HG03571 (cell line): ENCODE results near the gene FOXJ1.
A peak's percentile ranks its signal among the peaks of the same experiment; 100 is the strongest.
"Not testable (repeated sequence)": the region's sequence is repeated elsewhere in the genome, so short reads cannot be mapped to it uniquely, and the experiment has no call there.

ENCODE experiments used
- ATAC-seq: cut with Tn5 transposase; IDR thresholded peaks from one replicate; pipeline ENCODE4 v1.9.1; 2021; ENCODE audit not compliant: unreplicated experiment

FOXJ1 gene, protein sequence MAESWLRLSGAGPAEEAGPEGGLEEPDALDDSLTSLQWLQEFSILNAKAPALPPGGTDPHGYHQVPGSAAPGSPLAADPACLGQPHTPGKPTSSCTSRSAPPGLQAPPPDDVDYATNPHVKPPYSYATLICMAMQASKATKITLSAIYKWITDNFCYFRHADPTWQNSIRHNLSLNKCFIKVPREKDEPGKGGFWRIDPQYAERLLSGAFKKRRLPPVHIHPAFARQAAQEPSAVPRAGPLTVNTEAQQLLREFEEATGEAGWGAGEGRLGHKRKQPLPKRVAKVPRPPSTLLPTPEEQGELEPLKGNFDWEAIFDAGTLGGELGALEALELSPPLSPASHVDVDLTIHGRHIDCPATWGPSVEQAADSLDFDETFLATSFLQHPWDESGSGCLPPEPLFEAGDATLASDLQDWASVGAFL

DNA sequence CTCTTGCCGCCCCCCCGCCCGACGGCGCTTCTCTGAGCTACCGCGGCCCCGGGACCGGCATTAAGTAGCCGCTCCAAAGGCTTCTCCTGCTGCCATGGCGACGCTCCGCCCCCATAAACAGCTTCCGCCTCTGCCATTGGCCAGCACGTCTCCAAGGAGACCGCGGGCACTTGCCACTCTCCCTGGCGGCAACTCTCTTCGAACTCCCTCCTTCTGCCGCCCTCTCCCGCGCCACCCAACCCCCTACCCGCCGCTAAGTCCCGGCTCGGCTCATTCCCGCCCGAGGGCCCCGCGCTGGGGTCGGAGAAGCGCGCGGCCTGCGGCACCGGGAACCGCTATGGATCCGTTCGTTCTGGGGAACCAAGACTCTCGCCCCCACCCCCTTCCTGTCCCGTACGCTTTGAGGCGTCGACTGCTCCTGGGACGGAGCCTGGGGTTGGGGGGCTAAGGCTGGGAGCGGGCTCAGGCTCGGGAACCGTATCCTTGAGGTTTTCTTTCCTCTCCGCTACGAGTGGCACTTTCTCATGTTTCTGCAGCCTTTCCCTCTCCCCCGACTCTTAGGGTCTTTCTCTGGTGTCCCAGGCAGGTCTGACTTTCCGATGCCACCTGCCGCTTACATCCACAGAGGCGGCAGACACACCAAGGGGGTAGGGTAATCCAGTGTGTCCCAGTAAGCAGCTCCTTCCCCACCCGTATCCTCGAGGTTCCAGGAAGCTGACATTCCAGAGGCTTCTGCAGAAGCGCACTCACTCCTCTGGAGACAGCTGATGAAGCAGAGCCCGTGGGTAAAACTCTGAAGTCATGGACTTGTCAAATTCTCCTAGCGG, at the start of gene FOXJ1:
TSS of gene FOXJ1 (minus strand) at position 34 of the 827 bp plus-strand sequence. CDS start 850 bp downstream, outside the sequence.
- ATAC-seq = peak; percentile 48

DNA sequence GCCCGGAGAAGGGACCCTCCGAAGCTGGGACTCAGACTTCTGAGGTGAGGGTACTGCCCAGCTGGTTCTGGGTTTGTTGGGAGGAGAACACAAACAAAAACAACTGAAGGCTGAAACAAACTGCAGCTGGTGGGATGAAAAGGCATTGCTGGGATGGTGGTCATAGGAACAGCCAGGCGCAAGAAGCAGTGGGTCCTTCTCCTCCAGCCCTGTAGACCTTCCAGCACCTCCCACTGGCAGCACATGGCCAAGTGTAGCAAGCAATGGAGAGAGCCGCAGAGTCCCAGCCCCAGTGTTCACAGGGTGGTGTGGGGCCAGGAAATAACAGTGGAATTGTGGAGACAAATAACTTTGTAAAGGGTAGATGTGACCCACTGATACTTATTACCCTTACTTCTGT, 48.7 kb upstream of the FOXJ1 start:
- ATAC-seq = no peak

DNA sequence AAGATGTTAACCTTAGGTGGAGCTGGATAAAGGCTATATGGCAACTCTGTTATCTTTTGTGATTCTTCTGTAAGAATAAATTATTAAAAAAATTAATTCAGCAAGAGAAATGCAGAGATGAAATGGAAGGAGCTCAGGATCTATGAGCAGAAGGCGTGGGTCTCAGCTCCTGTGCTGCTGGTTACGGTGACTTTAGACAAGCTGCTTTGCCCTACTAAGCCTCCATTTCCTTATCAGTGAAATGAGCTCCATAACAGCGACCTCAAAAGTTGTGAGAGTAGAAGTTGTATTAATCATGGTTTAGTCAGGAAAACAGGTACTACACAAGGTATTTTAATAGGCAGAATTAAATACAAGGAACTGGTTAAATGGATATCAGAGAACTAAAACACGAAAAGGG, 48.2 kb upstream of the FOXJ1 start:
- ATAC-seq = no peak

DNA sequence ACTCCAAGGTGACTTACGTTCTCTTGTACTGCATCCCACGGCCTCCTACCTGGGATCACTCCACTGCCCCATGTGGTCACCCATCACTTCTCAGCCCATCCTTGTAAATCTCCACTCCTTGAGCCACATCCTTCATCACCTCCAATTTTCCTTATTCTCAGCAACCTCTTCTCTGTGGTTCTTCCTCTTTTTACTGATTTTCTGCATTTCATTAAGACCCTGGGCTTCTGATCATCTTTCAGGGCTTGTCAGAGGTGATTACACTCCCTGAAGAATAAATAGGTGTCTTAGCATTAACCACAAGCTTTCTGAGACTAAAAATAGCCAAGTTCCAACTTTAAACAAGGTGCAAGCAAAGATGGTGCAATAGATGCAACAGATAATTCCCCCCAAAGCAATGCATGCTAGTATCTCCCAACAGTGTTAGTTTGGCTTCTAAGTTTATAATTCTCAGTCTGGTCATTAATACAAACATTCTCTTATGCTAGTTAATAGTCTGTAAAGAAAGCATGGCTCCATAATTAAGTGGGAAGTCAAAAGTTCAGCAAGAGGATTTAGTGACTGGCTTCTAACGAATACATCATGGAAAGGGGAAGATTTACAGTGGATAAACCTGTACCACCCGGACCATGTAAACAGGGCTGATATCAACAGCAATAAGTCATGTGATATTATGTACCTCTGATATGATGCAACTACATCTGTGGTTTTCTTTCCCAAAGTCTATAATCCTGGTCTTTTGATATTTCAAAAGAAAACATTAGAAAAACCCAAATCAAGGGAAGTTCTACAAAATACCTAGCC, 47.4 kb upstream of the FOXJ1 start:
- no peak for ATAC-seq

DNA sequence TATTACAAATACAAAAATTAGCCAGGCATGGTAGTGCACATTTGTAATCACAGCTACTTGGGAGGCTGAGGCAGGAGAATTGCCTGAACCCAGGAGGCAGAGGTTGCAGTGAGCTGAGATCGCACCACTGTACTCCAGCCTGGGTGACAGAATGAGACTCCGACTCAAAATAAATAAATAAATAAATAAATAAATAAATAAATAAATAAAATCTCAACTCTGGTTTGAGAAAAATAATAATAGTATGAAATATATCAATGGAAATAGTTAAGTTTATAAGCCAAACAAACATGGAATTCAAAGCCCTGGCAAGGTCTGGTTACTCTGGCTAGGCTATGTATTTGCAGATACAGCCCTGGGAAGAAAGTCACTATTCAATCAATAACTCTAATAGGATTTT, 45.7 kb upstream of the FOXJ1 start:
- not testable (repeated sequence) for ATAC-seq

DNA sequence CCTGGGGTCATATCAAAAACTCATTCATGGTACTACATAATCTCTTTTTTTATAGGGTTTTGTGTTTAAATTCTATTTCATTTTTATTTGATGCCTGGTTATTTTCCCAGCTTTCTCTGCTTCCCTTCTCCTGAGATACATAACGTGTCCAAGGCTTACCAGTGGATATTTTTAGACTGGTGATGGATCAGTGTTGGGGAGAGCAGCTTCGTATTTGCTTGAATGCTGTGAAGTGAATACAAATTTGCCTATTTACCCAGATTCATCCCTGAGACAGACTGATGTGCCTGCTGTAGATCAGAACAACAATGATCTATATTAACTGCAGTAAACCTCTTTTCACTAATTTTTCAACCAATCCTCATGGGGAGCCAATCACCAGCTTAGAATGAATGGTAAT, 43.2 kb upstream of the FOXJ1 start:
- no peak for ATAC-seq

DNA sequence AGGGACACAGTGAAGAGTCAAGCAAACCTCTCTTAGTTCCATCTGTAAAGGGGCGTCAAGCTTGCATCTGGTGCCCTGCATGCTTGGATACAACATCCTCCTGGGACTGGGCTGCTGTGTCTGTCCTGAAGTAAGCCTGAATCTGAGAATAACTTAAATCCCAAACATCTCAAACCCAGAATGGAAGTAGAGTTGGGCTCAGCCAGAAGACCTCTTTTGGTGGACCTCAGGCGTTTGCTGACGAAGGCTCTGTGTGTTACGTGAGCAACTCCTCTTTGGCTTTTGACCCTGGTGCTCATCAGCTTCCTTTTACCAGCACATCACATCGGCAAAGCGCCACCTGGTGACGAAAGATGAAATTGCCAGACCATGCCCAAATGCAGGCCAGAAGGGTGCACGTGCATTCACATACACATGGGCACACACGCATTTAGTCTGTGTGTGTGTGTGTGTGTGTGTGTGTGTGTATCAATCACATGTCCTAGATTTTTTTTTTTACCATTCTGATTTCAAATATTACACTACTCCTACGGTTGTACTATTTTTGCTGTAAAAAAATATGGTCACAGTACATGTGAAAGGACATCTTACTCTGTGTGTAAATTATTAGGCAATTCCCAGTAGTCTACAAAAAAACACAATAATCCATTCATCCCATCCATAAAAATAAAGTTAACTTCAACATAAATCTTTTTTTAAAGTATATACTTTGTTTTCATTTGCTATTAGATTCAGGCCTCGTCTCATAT, 41.1 kb upstream of the FOXJ1 start:
- ATAC-seq = no peak

DNA sequence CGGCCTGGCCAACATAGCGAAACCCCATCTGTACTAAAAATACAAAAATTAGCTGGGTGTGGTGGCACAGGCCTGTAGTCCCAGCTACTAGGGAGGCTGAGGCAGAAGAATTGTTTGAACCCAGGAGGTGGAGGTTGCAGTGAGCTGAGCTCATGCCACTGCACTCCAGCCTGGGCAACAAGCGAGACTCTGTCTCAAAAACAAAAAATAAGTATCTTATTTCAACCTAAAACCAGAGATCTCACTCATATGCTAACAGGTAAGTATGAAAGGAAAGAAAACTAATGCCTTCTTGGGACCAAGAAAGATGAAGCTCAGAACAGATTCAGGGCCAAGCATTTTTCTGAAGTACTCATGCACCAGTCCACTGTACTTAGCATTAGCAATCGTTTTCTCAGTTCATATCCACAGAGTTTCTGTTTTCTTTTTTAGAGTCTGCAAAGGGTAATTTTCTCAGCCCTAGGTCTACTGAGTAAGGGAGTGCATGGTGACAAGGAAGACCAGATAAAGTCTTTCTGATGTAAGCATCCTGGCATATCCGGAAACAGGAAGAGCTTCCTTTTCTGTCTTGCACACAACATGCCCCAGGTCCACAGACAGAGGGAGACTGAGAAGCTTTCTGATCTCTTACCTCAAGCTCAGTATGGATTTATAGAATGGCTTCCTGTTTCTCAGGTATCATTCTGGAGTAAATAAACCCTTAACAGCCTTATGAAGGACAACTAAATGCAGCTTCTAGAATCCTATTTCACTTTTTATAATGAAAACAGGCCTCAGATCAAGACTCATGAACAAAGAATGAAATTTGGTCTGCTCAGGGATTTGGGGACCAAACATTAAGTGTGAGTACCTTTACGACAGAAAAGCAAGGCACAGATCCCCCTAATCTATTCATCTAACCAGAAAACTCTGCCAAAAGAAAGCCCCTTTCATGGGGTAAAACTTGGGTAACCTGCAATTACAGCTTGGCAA, 38.7 kb upstream of the FOXJ1 start:
- no peak for ATAC-seq

DNA sequence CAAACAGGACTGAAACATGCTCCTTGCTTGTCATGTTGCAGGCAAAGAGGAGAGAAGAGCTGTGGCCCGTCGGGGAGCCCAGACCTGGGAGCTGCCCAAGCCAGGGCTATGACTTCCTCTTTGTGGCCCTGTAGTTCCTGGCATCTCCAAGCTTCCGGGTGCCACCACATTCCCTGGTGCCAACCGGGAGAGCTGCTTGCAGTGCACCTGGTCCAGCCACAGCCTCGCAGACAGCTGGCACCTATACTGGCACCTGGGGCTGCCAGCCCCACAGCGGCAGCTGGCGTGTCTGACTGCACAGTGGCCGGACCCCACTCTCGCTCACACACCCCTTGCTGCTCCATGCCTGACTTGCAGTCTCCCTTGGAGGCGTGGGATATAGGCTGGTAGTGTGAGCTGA, 37.1 kb upstream of the FOXJ1 start:
- no peak for ATAC-seq

DNA sequence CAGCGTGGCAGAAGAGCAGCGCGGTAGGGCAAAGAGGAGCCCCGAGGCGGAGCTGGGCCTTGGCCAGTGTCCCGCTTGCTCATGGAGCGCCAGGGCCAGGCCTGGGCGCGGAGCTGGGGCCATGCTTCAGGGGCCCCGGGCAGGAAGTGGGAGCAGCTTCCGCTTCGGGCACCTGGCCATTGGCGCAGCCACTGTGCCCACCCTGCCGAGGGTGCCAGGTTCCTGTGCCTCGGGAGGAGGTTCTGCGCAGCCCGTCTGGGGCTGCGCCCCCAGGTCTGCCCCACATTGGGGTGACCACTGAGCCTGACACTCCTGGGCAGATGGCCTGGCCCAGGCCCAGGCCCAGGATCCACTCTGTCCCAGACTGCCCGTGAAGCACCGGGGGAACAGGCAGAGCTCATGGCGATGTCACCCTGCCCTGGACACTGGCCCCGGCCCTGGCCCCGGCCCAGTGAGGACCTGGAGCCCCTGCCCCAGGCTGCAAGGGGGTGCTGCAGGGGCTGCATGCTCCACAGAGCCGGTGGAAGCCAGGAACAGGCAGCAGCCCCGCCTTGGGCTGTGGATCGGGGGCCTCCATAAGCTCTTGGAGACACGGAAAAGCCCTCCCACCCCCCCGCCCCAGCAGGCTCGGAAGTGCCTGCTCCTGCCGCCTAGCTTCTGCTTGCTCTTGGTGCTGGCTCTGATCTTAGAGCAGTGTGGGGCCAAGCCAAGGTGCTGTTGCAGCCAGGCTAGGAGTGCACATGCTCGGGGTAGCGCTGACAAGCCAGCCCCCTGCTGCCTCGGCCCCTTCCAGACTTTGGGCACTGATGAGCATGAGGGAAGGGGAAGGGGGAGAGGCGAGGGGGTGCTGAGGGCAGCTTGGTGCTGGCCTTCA, 35.9 kb upstream of the FOXJ1 start:
- no peak for ATAC-seq

DNA sequence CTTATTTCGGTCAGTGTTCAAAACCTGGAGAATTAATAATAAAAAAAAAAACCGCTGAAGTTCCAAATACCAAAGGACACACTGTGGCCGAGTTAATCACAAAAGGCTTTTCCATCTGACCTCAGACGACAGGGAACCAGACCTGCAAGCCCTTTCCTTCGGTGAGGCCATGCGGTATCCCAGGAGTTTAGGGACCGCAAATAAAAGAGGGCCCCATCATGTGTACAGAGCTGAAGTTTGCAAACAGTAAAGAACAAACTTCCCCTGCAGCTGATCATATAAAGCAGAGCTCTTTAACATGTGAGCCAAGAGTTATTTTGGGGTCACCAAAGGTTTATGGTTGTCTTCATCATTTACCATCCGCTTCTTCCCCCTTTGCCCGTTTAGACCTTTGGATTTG, 33.0 kb upstream of the FOXJ1 start:
- no peak for ATAC-seq

DNA sequence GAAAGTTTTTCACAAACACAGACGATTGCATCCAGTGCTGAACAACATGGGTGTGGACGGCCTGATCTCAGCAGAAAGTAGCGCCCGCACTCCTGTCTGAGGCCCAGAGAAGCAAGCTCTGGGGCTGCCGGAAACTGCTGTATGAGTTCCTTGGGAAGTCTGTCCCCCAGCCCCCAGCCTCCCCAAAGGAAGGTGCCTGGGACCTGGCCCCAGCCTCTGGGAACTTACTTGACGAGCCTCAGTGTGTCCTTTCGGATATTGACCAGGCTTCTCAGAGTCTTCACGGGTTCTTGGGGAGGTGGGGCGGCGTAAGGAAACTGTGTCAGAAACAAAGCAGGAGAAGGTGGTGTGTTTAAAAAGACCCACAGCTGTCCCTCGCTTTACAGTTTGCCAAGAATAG, 32.4 kb upstream of the FOXJ1 start:
- no peak for ATAC-seq

DNA sequence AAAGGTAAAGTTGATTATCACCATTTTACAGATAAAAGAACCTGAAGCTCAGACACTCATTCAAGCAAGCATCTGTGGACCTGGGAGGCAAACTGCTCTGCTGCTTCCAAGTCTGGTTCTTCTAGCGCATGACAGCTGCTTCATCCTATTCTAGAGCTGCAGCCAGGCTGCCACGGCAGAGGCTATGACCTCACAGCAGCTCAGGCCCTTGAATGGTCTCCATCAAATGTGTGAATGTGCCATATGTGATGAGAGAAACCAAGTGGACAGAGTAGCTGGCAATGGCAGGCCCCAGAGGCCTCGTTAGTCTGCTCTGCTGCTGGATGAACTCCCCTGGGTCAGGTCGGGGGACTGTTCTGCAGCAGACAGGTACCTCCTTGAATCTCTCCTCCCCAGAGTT, 30.7 kb upstream of the FOXJ1 start:
- ATAC-seq = no peak

DNA sequence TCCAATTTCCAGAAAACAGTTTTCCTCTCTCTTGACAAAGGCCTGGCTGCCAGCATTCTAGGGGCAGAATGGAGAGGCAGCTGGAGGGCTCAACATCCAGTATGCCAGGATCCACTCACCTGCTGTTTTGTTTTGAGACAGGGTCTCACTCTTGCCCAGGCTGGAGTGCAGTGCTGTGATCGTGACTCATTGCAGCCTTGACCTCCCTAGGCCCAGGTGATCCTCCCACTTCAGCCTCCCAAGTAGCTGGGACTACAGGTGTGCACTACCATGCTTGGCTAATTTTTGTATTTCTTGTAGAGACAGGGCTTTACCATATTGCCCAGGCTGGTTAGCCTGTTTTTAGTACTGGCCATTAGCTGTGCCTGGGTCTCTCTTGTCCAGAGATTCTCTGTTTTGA, 29.1 kb upstream of the FOXJ1 start:
- ATAC-seq = no peak

DNA sequence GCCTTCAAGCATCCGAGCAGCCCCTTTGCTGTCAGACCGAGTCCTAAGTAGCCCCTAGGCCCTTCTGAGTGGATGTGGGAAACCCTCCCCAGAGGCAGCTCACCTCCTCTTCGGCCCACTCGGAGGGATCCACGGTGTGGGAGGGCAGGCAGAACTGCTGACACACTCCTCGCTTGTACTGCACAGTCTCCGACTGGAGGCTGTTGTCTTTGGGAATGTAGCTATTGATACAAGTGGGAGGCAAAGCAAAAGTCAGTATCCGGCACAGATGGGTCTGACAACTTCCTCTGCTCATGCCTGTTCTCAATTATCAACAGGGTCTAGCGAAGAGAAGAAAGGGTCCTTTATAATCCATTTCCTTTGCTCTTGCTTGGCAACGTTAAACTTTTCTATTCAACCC, 25.9 kb upstream of the FOXJ1 start:
- ATAC-seq = no peak

DNA sequence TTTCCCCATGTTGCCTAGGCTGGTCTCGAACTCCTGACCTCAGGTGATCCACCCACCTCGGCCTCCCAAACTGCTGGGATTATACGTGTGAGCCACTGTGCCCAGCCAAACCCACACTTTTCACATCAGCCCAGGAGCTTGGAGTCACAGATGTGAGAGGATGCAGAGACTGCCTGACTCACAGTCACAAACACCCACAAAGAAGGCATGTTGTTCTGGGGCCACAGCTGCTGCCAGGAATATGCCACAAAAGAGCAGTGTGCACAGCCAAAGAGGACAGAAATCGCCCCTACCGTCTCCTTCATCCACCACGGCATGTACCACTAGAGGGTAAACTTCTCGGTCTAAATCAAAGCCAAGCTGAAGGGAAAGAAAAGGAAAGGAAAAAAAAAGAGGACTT, 25.1 kb upstream of the FOXJ1 start:
- ATAC-seq = no peak

DNA sequence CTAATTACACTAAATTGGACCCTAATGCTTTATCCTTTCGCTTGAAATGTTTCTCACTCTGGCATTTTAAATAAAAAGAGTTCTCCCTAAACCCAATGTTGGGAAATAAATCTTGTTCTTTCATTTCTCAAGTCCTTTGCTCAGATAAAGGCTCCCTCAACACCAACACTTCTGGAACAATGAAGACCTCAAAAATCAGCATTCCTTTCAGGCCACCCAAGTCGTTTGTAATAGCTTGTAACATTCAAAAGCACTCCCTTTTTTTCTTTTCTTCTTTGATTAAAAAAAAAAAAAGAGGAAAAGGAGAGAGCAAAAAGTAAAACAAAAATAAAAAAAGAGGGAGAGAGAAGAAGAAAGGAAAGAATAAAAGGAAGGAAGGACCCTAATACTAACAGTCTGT, 23.3 kb upstream of the FOXJ1 start:
- no peak for ATAC-seq

DNA sequence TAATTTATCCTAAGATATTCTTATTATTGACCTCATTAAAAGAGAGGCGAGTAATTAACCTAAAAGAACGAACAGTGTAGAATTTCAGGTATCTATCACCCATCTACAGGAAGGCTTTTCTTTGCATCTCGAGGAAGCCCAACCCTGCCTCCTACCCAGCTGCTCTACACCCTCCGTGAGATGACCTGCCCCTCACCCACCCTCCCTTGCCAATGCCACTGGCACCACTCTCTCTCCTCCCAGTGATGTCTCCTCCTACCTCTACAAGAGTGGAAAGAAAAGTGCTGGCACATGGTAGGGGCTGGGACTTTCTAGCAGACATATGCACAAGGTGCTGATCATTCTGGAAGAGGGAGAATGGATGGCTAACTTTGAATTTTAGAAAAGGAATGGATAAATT, 22.9 kb upstream of the FOXJ1 start:
- no peak for ATAC-seq
